IPS DF 4.7 (cell line): Measurements from ENCODE around the gene COL13A1.

ENCODE experiments used
- DNase-seq: peaks from one replicate; pipeline ENCODE4 v3.0.0-alpha.2; 2013; ENCODE audit warnings: low spot score; ENCODE audit errors: extremely low read depth

Gene COL13A1

GRCh38 chr10:69791812-69792211 is 9.9 kb upstream of the COL13A1 start:
- DNase-seq, result no peak

GRCh38 chr10:69792341-69792740 is 9.4 kb upstream of the COL13A1 start:
- DNase-seq, result no peak

GRCh38 chr10:69794673-69795072 is 7.0 kb upstream of the COL13A1 start:
- no peak for DNase-seq

- no peak for DNase-seq
Measured at GRCh38 chr10:69795242-69795934, 6.3 kb upstream of the COL13A1 start.

GRCh38 chr10:69797959-69798358 is 3.7 kb upstream of the COL13A1 start:
- no peak for DNase-seq

- peak; percentile 58 for DNase-seq
Measured at GRCh38 chr10:69800109-69800508, 1.6 kb upstream of the COL13A1 start.

- no peak for DNase-seq
Measured at GRCh38 chr10:69800665-69801064, 1.0 kb upstream of the COL13A1 start.

GRCh38 chr10:69801094-69801433 is 642 bp upstream of the COL13A1 start:
- DNase-seq, result peak; percentile 53

- DNase-seq, result no peak
Measured at GRCh38 chr10:69802424-69803161, 887 bp downstream of the COL13A1 start.

- no peak for DNase-seq
Measured at GRCh38 chr10:69803809-69804208, 2.1 kb downstream of the COL13A1 start.

- DNase-seq, result no peak
Measured at GRCh38 chr10:69804775-69805174, 3.1 kb downstream of the COL13A1 start.

GRCh38 chr10:69807122-69807521 is 5.4 kb downstream of the COL13A1 start:
- no peak for DNase-seq

GRCh38 chr10:69807696-69808095 is 6.0 kb downstream of the COL13A1 start:
- no peak for DNase-seq

- DNase-seq, result no peak
Measured at GRCh38 chr10:69809318-69809717, 7.6 kb downstream of the COL13A1 start.

GRCh38 chr10:69810097-69810496 is 8.4 kb downstream of the COL13A1 start:
- DNase-seq, result no peak

GRCh38 chr10:69810675-69811397 is 9.1 kb downstream of the COL13A1 start:
- no peak for DNase-seq

- no peak for DNase-seq
Measured at GRCh38 chr10:69813632-69814031, 11.9 kb downstream of the COL13A1 start.

- no peak for DNase-seq
Measured at GRCh38 chr10:69814251-69814650, 12.5 kb downstream of the COL13A1 start.

- no peak for DNase-seq
Measured at GRCh38 chr10:69815104-69815503, 13.4 kb downstream of the COL13A1 start.

GRCh38 chr10:69816521-69816920 is 14.8 kb downstream of the COL13A1 start:
- no peak for DNase-seq

- DNase-seq, result no peak
Measured at GRCh38 chr10:69817078-69817581, 15.4 kb downstream of the COL13A1 start.

- no peak for DNase-seq
Measured at GRCh38 chr10:69818676-69819239, 17.1 kb downstream of the COL13A1 start.
